ENCODE data around the gene DCLRE1C.

DNA sequence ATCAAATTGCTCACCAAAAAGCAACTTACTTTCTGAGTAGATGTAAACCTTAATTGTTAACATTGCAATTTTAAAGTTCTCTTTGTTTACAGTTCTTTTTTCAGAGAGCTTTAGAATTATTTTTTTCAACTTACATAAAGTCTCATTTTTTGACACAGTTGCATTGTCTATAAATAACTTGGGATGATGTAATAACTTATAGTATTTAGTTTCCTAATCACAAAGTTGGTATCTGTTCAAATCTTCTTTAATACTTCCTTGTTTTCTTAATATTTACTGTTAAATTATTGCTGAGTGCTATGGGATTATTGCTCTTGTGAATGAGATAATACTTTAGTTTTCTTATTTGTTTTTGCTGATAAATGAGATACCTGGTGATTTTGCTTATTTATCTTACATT lies 94.1 kb downstream of the DCLRE1C start:
- TF ChIP-seq FOXM1 (IDR thresholded peaks at IDR 0.05; ENCODE audit: borderline replicate concordance) (no peak), CTBP1 (IDR thresholded peaks at IDR 0.05; ENCODE audit: borderline replicate concordance) (no peak), BHLHE40 (IDR thresholded peaks at IDR 0.05; ENCODE audit: borderline replicate concordance) (no peak), ZNF384 (IDR thresholded peaks at IDR 0.05) (no peak), L3MBTL2 (conservative IDR thresholded peaks at IDR 0.05) (no peak), LEF1 (IDR thresholded peaks at IDR 0.05; ENCODE audit: borderline replicate concordance) (no peak), SUZ12 (IDR thresholded peaks at IDR 0.05) (no peak)

Data from HEK293T (cell line).